Stimulated activated memory B cell treated with anti-CD40 and anti-IgM and Interleukin-4, amounts not matched to agents 10 μg/mL and 1 μg/mL and 100 μg/mL, for 72 hours (primary cell): ENCODE measurements around the gene KMT5C.
A peak's percentile ranks its signal among the peaks of the same experiment; 100 is the strongest.
"Not testable (repeated sequence)": the region's sequence is repeated elsewhere in the genome, so short reads cannot be mapped to it uniquely, and the experiment has no call there.

Source experiments
- ATAC-seq: fragments of 150-1000 bp; cut with Tn5 transposase; 2 replicates; pipeline ENCODE4 v1.10.0; 2021
- H3K27ac Mint-ChIP-seq: one replicate; pipeline ENCODE4 v1.8.0; 2022; ENCODE audit warnings: mild to moderate bottlenecking, mixed read lengths
- H3K27me3 Mint-ChIP-seq: one replicate; pipeline ENCODE4 v1.8.0; 2022; ENCODE audit warnings: mixed read lengths
- H3K36me3 Mint-ChIP-seq: one replicate; pipeline ENCODE4 v1.8.0; 2022; ENCODE audit warnings: mixed read lengths
- H3K4me1 Mint-ChIP-seq: one replicate; pipeline ENCODE4 v1.8.0; 2022; ENCODE audit warnings: mixed read lengths
- H3K4me3 Mint-ChIP-seq: one replicate; pipeline ENCODE4 v1.8.0; 2022; ENCODE audit warnings: mild to moderate bottlenecking, moderate library complexity, mixed read lengths
- H3K9me3 Mint-ChIP-seq: one replicate; pipeline ENCODE4 v1.8.0; 2022; ENCODE audit warnings: mixed read lengths

Gene KMT5C

GRCh38 chr19:55311397-55311796 lies 28.3 kb upstream of the KMT5C start:
- no peaks in the 10 kb centered on the region for H3K36me3 Mint-ChIP-seq
- peaks cover 10% of the 10 kb centered on the region for H3K27me3 Mint-ChIP-seq
- H3K4me3 Mint-ChIP-seq, result no peak overlapping the region
- H3K9me3 Mint-ChIP-seq, result no peaks in the 10 kb centered on the region
- H3K4me1 Mint-ChIP-seq, result no peaks in the 10 kb centered on the region
- no peak overlapping the region for H3K27ac Mint-ChIP-seq
- ATAC-seq, result no peak

GRCh38 chr19:55311797-55312196 lies 27.9 kb upstream of the KMT5C start:
- Mint-ChIP-seq H3K4me3 (no peak overlapping the region), H3K9me3 (no peaks in the 10 kb centered on the region), H3K27me3 (peaks cover 10% of the 10 kb centered on the region), H3K4me1 (no peaks in the 10 kb centered on the region), H3K36me3 (no peaks in the 10 kb centered on the region), H3K27ac (no peak overlapping the region)
- no peak for ATAC-seq

GRCh38 chr19:55312621-55313512 lies 26.8 kb upstream of the KMT5C start:
- Mint-ChIP-seq H3K27ac (no peak overlapping the region), H3K9me3 (no peaks in the 10 kb centered on the region), H3K4me3 (no peak overlapping the region), H3K4me1 (no peaks in the 10 kb centered on the region), H3K36me3 (no peaks in the 10 kb centered on the region), H3K27me3 (peaks cover 10% of the 10 kb centered on the region)
- ATAC-seq, result no peak

- H3K9me3 Mint-ChIP-seq, result no peaks in the 10 kb centered on the region
- H3K27ac Mint-ChIP-seq, result no peak overlapping the region
- H3K27me3 Mint-ChIP-seq, result peaks cover 10% of the 10 kb centered on the region
- no peak overlapping the region for H3K4me3 Mint-ChIP-seq
- no peaks in the 10 kb centered on the region for H3K4me1 Mint-ChIP-seq
- ATAC-seq, result no peak
- H3K36me3 Mint-ChIP-seq, result no peaks in the 10 kb centered on the region
Measured at GRCh38 chr19:55314396-55314795, 25.3 kb upstream of the KMT5C start.

- peaks cover 26% of the 10 kb centered on the region for H3K27me3 Mint-ChIP-seq
- no peaks in the 10 kb centered on the region for H3K9me3 Mint-ChIP-seq
- H3K4me3 Mint-ChIP-seq, result no peak overlapping the region
- H3K4me1 Mint-ChIP-seq, result no peaks in the 10 kb centered on the region
- no peaks in the 10 kb centered on the region for H3K36me3 Mint-ChIP-seq
- ATAC-seq, result no peak
- no peak overlapping the region for H3K27ac Mint-ChIP-seq
Measured at GRCh38 chr19:55315956-55316525, 23.6 kb upstream of the KMT5C start.

- H3K27me3 Mint-ChIP-seq, result peaks cover 32% of the 10 kb centered on the region
- no peaks in the 10 kb centered on the region for H3K4me1 Mint-ChIP-seq
- H3K36me3 Mint-ChIP-seq, result no peaks in the 10 kb centered on the region
- no peak for ATAC-seq
- no peak overlapping the region for H3K27ac Mint-ChIP-seq
- H3K4me3 Mint-ChIP-seq, result no peak overlapping the region
- no peaks in the 10 kb centered on the region for H3K9me3 Mint-ChIP-seq
Measured at GRCh38 chr19:55316646-55317045, 23.0 kb upstream of the KMT5C start.

GRCh38 chr19:55319785-55320184 lies 19.9 kb upstream of the KMT5C start:
- no peaks in the 10 kb centered on the region for H3K9me3 Mint-ChIP-seq
- H3K4me1 Mint-ChIP-seq, result peaks cover under 1% of the 10 kb centered on the region
- H3K27me3 Mint-ChIP-seq, result peaks cover 43% of the 10 kb centered on the region
- no peak for ATAC-seq
- H3K27ac Mint-ChIP-seq, result no peak overlapping the region
- H3K4me3 Mint-ChIP-seq, result no peak overlapping the region
- H3K36me3 Mint-ChIP-seq, result no peaks in the 10 kb centered on the region

- Mint-ChIP-seq H3K4me1 (peaks cover 5% of the 10 kb centered on the region), H3K36me3 (no peaks in the 10 kb centered on the region), H3K9me3 (no peaks in the 10 kb centered on the region), H3K4me3 (no peak overlapping the region), H3K27ac (no peak overlapping the region), H3K27me3 (peaks cover 52% of the 10 kb centered on the region)
- ATAC-seq, result no peak
Measured at GRCh38 chr19:55320844-55321419, 18.7 kb upstream of the KMT5C start.

GRCh38 chr19:55321466-55322137 lies 18.1 kb upstream of the KMT5C start:
- H3K4me1 Mint-ChIP-seq, result peaks cover 5% of the 10 kb centered on the region
- peaks cover 59% of the 10 kb centered on the region for H3K27me3 Mint-ChIP-seq
- no peak overlapping the region for H3K27ac Mint-ChIP-seq
- H3K4me3 Mint-ChIP-seq, result no peak overlapping the region
- no peak for ATAC-seq
- H3K9me3 Mint-ChIP-seq, result no peaks in the 10 kb centered on the region
- H3K36me3 Mint-ChIP-seq, result no peaks in the 10 kb centered on the region

- Mint-ChIP-seq H3K36me3 (no peaks in the 10 kb centered on the region), H3K27ac (no peak overlapping the region), H3K4me1 (peaks cover 5% of the 10 kb centered on the region), H3K4me3 (no peak overlapping the region), H3K9me3 (no peaks in the 10 kb centered on the region), H3K27me3 (peaks cover 61% of the 10 kb centered on the region)
- ATAC-seq, result peak; percentile 43
Measured at GRCh38 chr19:55322204-55322885, 17.3 kb upstream of the KMT5C start.

GRCh38 chr19:55324662-55325061 lies 15.0 kb upstream of the KMT5C start:
- H3K9me3 Mint-ChIP-seq, result no peaks in the 10 kb centered on the region
- peaks cover 5% of the 10 kb centered on the region for H3K4me1 Mint-ChIP-seq
- H3K36me3 Mint-ChIP-seq, result no peaks in the 10 kb centered on the region
- no peak overlapping the region for H3K4me3 Mint-ChIP-seq
- peaks cover 67% of the 10 kb centered on the region for H3K27me3 Mint-ChIP-seq
- no peak for ATAC-seq
- no peak overlapping the region for H3K27ac Mint-ChIP-seq

- H3K4me1 Mint-ChIP-seq, result peaks cover 5% of the 10 kb centered on the region
- H3K36me3 Mint-ChIP-seq, result no peaks in the 10 kb centered on the region
- ATAC-seq, result no peak
- H3K27ac Mint-ChIP-seq, result no peak within 1 kb of the TSS
- H3K4me3 Mint-ChIP-seq, result no peak within 1 kb of the TSS
- no peaks in the 10 kb centered on the region for H3K9me3 Mint-ChIP-seq
- peaks cover 62% of the 10 kb centered on the region for H3K27me3 Mint-ChIP-seq
Measured at GRCh38 chr19:55325172-55325571, 14.5 kb upstream of the KMT5C start, which contains the start of gene TMEM150B. Gene TMEM150B (minus strand): TSS chr19:55325341. CDS start chr19:55321036, 4,305 bp downstream.

- H3K27ac Mint-ChIP-seq, H3K9me3 Mint-ChIP-seq, H3K36me3 Mint-ChIP-seq, H3K4me3 Mint-ChIP-seq, ATAC-seq, H3K4me1 Mint-ChIP-seq: not testable (repeated sequence)
- H3K27me3 Mint-ChIP-seq, result peaks cover 46% of the 10 kb centered on the region
Measured at GRCh38 chr19:55328774-55329318, 10.8 kb upstream of the KMT5C start.

- not testable (repeated sequence) for ATAC-seq, H3K9me3 Mint-ChIP-seq, H3K36me3 Mint-ChIP-seq, H3K4me1 Mint-ChIP-seq, H3K27ac Mint-ChIP-seq, H3K4me3 Mint-ChIP-seq
- peaks cover 50% of the 10 kb centered on the region for H3K27me3 Mint-ChIP-seq
Measured at GRCh38 chr19:55329791-55330190, 9.9 kb upstream of the KMT5C start.

- no peaks in the 10 kb centered on the region for H3K9me3 Mint-ChIP-seq
- no peaks in the 10 kb centered on the region for H3K36me3 Mint-ChIP-seq
- no peak for ATAC-seq
- H3K4me1 Mint-ChIP-seq, result peaks cover 6% of the 10 kb centered on the region
- H3K4me3 Mint-ChIP-seq, result no peak overlapping the region
- H3K27me3 Mint-ChIP-seq, result peaks cover 59% of the 10 kb centered on the region
- H3K27ac Mint-ChIP-seq, result no peak overlapping the region
Measured at GRCh38 chr19:55333870-55334269, 5.8 kb upstream of the KMT5C start.
